Measurements from ENCODE around the gene PTPA.
A peak's percentile ranks its signal among the peaks of the same experiment; 100 is the strongest.

PTPA gene

DNA sequence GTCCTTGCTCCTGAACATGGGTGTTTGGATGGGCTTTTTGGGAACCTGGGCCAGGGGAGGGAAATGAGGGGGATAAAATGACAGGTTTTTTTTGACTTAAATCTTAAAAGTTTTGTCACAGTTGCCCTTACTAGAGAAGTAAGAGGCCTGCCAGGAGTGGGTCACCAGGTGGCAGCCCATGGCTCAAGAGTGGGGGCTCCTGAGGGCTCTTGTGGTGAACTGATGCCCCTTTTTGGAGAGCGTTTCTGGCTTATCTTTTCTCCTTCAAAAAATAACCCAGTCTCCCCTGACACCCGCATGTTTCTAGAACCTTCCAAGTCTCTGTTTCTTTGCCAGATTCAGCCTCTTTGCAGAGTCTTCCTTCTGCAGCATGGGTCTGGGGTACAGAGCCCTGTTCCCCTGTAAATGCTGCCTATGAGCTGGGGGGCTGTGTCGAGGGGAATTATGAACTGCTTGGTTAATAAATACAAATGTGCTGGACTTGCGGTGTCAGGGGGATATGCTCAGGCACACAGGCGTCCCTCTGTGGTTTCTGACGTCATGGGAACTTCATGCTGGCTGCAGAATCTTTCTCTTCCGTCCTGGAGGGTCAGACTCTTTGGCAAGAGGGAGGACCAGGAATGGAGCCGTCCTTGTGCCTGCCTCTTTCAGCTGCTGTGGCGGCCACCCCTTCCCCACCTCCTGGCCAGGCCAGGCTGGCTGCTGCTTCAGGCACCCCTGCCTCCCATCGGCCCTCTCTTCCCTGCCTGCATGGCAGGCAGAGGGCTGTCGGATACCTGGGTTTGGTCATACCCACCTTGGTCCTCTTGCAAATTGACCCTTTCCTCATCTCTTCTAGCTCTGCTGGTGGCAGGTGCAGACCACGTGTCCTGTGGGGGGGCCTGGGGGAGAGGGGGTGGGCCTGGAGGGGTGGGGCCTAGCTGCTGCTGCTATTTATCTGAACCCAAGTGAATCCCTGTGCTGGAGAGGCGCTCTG is 30.1 kb downstream of the PTPA start:
- Histone ChIP-seq H3K36me3 (ENCODE audit: control insufficient read depth in 1 of 2, insufficient read depth in 2 of 2, low read length in 2 of 2) (peaks cover 12 to 34% of the 10 kb centered on the region in 2 donors), H3K9me3 (ENCODE audit: control insufficient read depth in 1 of 2, low read length in 2 of 2) (no peaks in the 10 kb centered on the region), H3K27ac (ENCODE audit: low read length) (peak overlapping the region; percentile 99), H3K4me3 (ENCODE audit: low read depth in 1 of 2, low read length in 2 of 2) (peak overlapping the region; percentile 34 to 51), H3K27me3 (ENCODE audit: low read depth, low read length) (no peaks in the 10 kb centered on the region), H3K4me1 (ENCODE audit: control insufficient read depth in 1 of 2, insufficient read depth in 2 of 2, low read length in 2 of 2) (peaks cover 43 to 68% of the 10 kb centered on the region in 2 donors)

- peaks cover 2 to 31% of the 10 kb centered on the region in 2 donors for H3K36me3 ChIP-seq (ENCODE audit: control insufficient read depth in 1 of 2, insufficient read depth in 2 of 2, low read length in 2 of 2)
- H3K4me3 ChIP-seq (ENCODE audit: low read depth in 1 of 2, low read length in 2 of 2) = peak overlapping the region; percentile 19 to 50
Observed at GRCh38 chr9:129142138-129142935, 31.1 kb downstream of the PTPA start.

GRCh38 chr9:129143031-129143927 is 32.1 kb downstream of the PTPA start:
- peak overlapping the region; percentile 23 to 50 for H3K4me3 ChIP-seq (ENCODE audit: low read depth in 1 of 2, low read length in 2 of 2)
- H3K36me3 ChIP-seq (ENCODE audit: control insufficient read depth in 1 of 2, insufficient read depth in 2 of 2, low read length in 2 of 2) = peaks cover 2 to 27% of the 10 kb centered on the region in 2 donors
- H3K4me1 ChIP-seq (ENCODE audit: control insufficient read depth in 1 of 2, insufficient read depth in 2 of 2, low read length in 2 of 2) = peaks cover 51 to 77% of the 10 kb centered on the region in 2 donors
- H3K27ac ChIP-seq (ENCODE audit: low read length) = peak overlapping the region; percentile 99
- H3K9me3 ChIP-seq (ENCODE audit: control insufficient read depth in 1 of 2, low read length in 2 of 2) = no peaks in the 10 kb centered on the region
- no peaks in the 10 kb centered on the region for H3K27me3 ChIP-seq (ENCODE audit: low read depth, low read length)

More at GRCh38 chr9:129142138-129142935, 31.1 kb downstream of the PTPA start:
- peak overlapping the region; percentile 99 for H3K27ac ChIP-seq (ENCODE audit: low read length)
- H3K9me3 ChIP-seq (ENCODE audit: control insufficient read depth in 1 of 2, low read length in 2 of 2) = no peaks in the 10 kb centered on the region
- H3K4me1 ChIP-seq (ENCODE audit: control insufficient read depth in 1 of 2, insufficient read depth in 2 of 2, low read length in 2 of 2) = peaks cover 51 to 78% of the 10 kb centered on the region in 2 donors
- no peaks in the 10 kb centered on the region for H3K27me3 ChIP-seq (ENCODE audit: low read depth, low read length)

DNA sequence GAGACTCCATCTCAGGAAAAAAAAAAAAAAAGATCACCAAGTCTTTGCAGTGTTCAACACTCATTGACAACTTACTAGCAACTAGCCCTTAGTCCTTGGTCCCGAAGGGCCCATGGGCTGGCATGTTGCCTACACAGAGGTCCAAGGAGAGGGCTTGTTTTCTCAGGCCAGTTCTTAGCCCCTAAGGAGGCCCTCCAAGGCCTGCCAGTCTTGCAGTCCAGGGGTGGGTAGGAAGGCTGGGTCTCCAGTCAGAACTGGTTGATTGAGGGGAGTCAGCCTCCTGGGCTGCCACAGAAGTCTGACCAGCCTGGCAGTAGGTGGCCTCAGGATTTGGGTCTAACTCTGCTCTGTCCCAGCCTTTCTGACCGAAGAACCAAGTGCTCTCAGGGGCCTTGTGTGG is 34.1 kb downstream of the PTPA start:
- peak overlapping the region in 1 of 2 donors; percentile 26 for H3K4me3 ChIP-seq (ENCODE audit: low read depth in 1 of 2, low read length in 2 of 2)
- peaks cover 41 to 62% of the 10 kb centered on the region in 2 donors for H3K4me1 ChIP-seq (ENCODE audit: control insufficient read depth in 1 of 2, insufficient read depth in 2 of 2, low read length in 2 of 2)

GRCh38 chr9:129145841-129146292 is 34.7 kb downstream of the PTPA start:
- H3K9me3 ChIP-seq (ENCODE audit: control insufficient read depth in 1 of 2, low read length in 2 of 2) = no peaks in the 10 kb centered on the region
- peaks cover 13 to 17% of the 10 kb centered on the region in 2 donors for H3K36me3 ChIP-seq (ENCODE audit: control insufficient read depth in 1 of 2, insufficient read depth in 2 of 2, low read length in 2 of 2)
- H3K27me3 ChIP-seq (ENCODE audit: low read depth, low read length) = no peaks in the 10 kb centered on the region
- H3K27ac ChIP-seq (ENCODE audit: low read length) = peak overlapping the region; percentile 76
- peaks cover 39 to 60% of the 10 kb centered on the region in 2 donors for H3K4me1 ChIP-seq (ENCODE audit: control insufficient read depth in 1 of 2, insufficient read depth in 2 of 2, low read length in 2 of 2)
- H3K4me3 ChIP-seq (ENCODE audit: low read depth in 1 of 2, low read length in 2 of 2) = peak overlapping the region in 1 of 2 donors; percentile 26

More for the DNA sequence above, 34.1 kb downstream of the PTPA start:
- Histone ChIP-seq H3K27ac (ENCODE audit: low read length) (peak overlapping the region; percentile 76), H3K27me3 (ENCODE audit: low read depth, low read length) (no peaks in the 10 kb centered on the region), H3K36me3 (ENCODE audit: control insufficient read depth in 1 of 2, insufficient read depth in 2 of 2, low read length in 2 of 2) (peaks cover 13 to 20% of the 10 kb centered on the region in 2 donors), H3K9me3 (ENCODE audit: control insufficient read depth in 1 of 2, low read length in 2 of 2) (no peaks in the 10 kb centered on the region)

- Histone ChIP-seq H3K4me3 (ENCODE audit: low read depth in 1 of 2, low read length in 2 of 2) (no peak overlapping the region), H3K9me3 (ENCODE audit: control insufficient read depth in 1 of 2, low read length in 2 of 2) (no peaks in the 10 kb centered on the region), H3K4me1 (ENCODE audit: control insufficient read depth in 1 of 2, insufficient read depth in 2 of 2, low read length in 2 of 2) (peaks cover 33 to 54% of the 10 kb centered on the region in 2 donors), H3K36me3 (ENCODE audit: control insufficient read depth in 1 of 2, insufficient read depth in 2 of 2, low read length in 2 of 2) (peaks cover 12 to 16% of the 10 kb centered on the region in 2 donors), H3K27me3 (ENCODE audit: low read depth, low read length) (no peaks in the 10 kb centered on the region), H3K27ac (ENCODE audit: low read length) (peak overlapping the region; percentile 76)
Observed at GRCh38 chr9:129146441-129146941, 35.3 kb downstream of the PTPA start.

DNA sequence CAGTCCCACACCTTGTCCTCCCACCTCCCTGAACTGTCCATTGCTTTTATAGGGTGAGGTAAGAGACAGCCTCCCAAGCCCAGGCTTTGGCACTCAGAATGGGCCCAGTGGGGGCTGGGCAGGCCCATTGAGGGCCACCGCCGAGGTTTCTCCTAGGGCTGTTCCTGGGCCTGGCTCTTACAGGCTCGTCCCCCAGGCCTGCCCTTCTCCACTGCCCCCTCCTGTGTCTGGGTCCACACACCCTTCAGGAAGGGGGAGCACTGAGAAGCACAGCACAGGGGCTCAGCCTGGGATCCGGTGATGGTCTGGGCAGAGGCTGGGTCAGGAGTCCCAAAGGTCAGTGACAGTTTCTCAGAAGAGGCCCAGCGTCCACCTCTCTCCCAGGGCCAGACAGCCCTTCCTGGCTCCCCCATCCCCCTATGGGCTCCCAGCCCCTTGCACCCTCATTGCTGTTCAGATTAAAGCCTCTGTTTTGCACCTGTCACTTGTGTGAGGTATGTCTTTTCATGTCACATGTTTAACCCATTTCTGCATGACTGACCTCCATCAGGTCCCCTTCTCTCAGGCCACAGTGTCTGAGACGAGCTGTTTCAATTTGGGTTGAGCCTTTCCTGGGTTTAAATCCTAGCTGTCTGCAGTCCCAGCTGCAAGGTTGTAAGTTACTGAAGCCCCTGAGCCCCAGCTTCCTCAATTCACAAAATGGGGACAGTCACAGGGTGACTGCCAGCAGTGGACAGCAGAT is 37.4 kb downstream of the PTPA start:
- no peaks in the 10 kb centered on the region for H3K27me3 ChIP-seq (ENCODE audit: low read depth, low read length)
- no peak overlapping the region for H3K4me3 ChIP-seq (ENCODE audit: low read depth in 1 of 2, low read length in 2 of 2)
- peaks cover 16 to 23% of the 10 kb centered on the region in 2 donors for H3K36me3 ChIP-seq (ENCODE audit: control insufficient read depth in 1 of 2, insufficient read depth in 2 of 2, low read length in 2 of 2)
- H3K4me1 ChIP-seq (ENCODE audit: control insufficient read depth in 1 of 2, insufficient read depth in 2 of 2, low read length in 2 of 2) = peaks cover 15 to 33% of the 10 kb centered on the region in 2 donors
- no peaks in the 10 kb centered on the region for H3K9me3 ChIP-seq (ENCODE audit: control insufficient read depth in 1 of 2, low read length in 2 of 2)
- no peak overlapping the region for H3K27ac ChIP-seq (ENCODE audit: low read length)

GRCh38 chr9:129149442-129149841 is 38.2 kb downstream of the PTPA start:
- Histone ChIP-seq H3K27ac (ENCODE audit: low read length) (no peak overlapping the region), H3K27me3 (ENCODE audit: low read depth, low read length) (no peaks in the 10 kb centered on the region), H3K36me3 (ENCODE audit: control insufficient read depth in 1 of 2, insufficient read depth in 2 of 2, low read length in 2 of 2) (peaks cover 16 to 22% of the 10 kb centered on the region in 2 donors), H3K9me3 (ENCODE audit: control insufficient read depth in 1 of 2, low read length in 2 of 2) (no peaks in the 10 kb centered on the region), H3K4me1 (ENCODE audit: control insufficient read depth in 1 of 2, insufficient read depth in 2 of 2, low read length in 2 of 2) (peaks cover 15 to 26% of the 10 kb centered on the region in 2 donors), H3K4me3 (ENCODE audit: low read depth in 1 of 2, low read length in 2 of 2) (no peak overlapping the region)

- Histone ChIP-seq H3K27me3 (ENCODE audit: low read depth, low read length) (no peaks in the 10 kb centered on the region), H3K27ac (ENCODE audit: low read length) (no peak overlapping the region), H3K9me3 (ENCODE audit: control insufficient read depth in 1 of 2, low read length in 2 of 2) (no peaks in the 10 kb centered on the region)
Observed at GRCh38 chr9:129150122-129150521, 38.9 kb downstream of the PTPA start.

More at GRCh38 chr9:129150122-129150521, 38.9 kb downstream of the PTPA start:
- Histone ChIP-seq H3K4me3 (ENCODE audit: low read depth in 1 of 2, low read length in 2 of 2) (no peak overlapping the region), H3K4me1 (ENCODE audit: control insufficient read depth in 1 of 2, insufficient read depth in 2 of 2, low read length in 2 of 2) (peaks cover 15 to 24% of the 10 kb centered on the region in 2 donors), H3K36me3 (ENCODE audit: control insufficient read depth in 1 of 2, insufficient read depth in 2 of 2, low read length in 2 of 2) (peaks cover 16 to 28% of the 10 kb centered on the region in 2 donors)
